Smooth muscle cell (in vitro differentiated cells): Measurements from ENCODE around the gene AK2. TPM values are rescaled to one million over a fixed set of nuclear protein-coding genes. Genes with fewer than 3 reads are reported as not detected.

Experiments used
- DNase-seq: peaks from one replicate; lab custom pipeline; 2025; ENCODE audit not compliant: unreplicated experiment; lab: John Stamatoyannopoulos, UW
- H2AFZ ChIP-seq: fragments of 200-600 bp; sonication (generic); 2 replicates; pipeline ENCODE4 v1.6.0; 2016; ENCODE audit warnings: antibody characterized with exemption, low read depth, mild to moderate bottlenecking
- H3F3A ChIP-seq: fragments of 200-600 bp; sonication (generic); 2 replicates; pipeline ENCODE4 v1.6.0; 2017; ENCODE audit warnings: antibody characterized with exemption, low read depth
- H3K27ac ChIP-seq: fragments of 200-600 bp; sonication (generic); 2 replicates; pipeline ENCODE4 v1.5.1; 2016; ENCODE audit warnings: low read depth, mild to moderate bottlenecking
- H3K27me3 ChIP-seq: fragments of 200-600 bp; sonication (generic); 2 replicates; pipeline ENCODE4 v1.6.1; 2016; ENCODE audit warnings: low read depth, mild to moderate bottlenecking
- H3K36me3 ChIP-seq: fragments of 200-600 bp; sonication (generic); 2 replicates; pipeline ENCODE4 v1.5.1; 2016; ENCODE audit warnings: low read depth
- H3K4me1 ChIP-seq: fragments of 200-600 bp; sonication (generic); 2 replicates; pipeline ENCODE4 v1.5.1; 2016; ENCODE audit warnings: low read depth
- H3K4me2 ChIP-seq: fragments of 200-600 bp; sonication (generic); 2 replicates; pipeline ENCODE4 v1.6.0; 2016; ENCODE audit warnings: mild to moderate bottlenecking
- H3K4me3 ChIP-seq: fragments of 200-600 bp; sonication (generic); 2 replicates; pipeline ENCODE4 v1.5.1; 2016; ENCODE audit warnings: mild to moderate bottlenecking
- H3K79me2 ChIP-seq: fragments of 200-600 bp; sonication (generic); 2 replicates; pipeline ENCODE4 v1.6.0; 2016; ENCODE audit warnings: low read depth, mild to moderate bottlenecking
- H3K9ac ChIP-seq: fragments of 200-600 bp; sonication (generic); 2 replicates; pipeline ENCODE4 v1.6.0; 2016; ENCODE audit warnings: low read depth
- H3K9me3 ChIP-seq: fragments of 200-600 bp; sonication (generic); replicated peaks from 2 replicates; pipeline ENCODE4 v1.5.1; 2016; ENCODE audit warnings: low read depth
- H4K20me1 ChIP-seq: fragments of 200-600 bp; sonication (generic); 2 replicates; pipeline ENCODE4 v1.6.0; 2016; ENCODE audit warnings: low read depth
- WGBS: methylation state at CpG from one replicate; pipeline ENCODE4 v1.1.7; 2016; ENCODE audit warnings: low lambda C conversion rate; 5-methylcytosine and 5-hydroxymethylcytosine counted together
- polyA plus RNA-seq: library from polyadenylated mRNA; unstranded; fragments of >200 nt; fragmentation: Nextera tagmentation; extraction: Ambion mirVana; gene quantifications from 2 replicates; pipeline ENCODE4 v1.2.1, GENCODE V29; 2016
- total RNA-seq: library from RNA; depleted of rRNA; stranded (reverse); fragments of >200 nt; gene quantifications from 2 replicates; pipeline ENCODE4 v1.2.3, GENCODE V29; 2014
- TF ChIP-seq, protein P1 (sequence below): fragments of 200-600 bp; sonication (generic); IDR thresholded peaks from 2 replicates; pipeline ENCODE4 v1.5.1; 2017; ENCODE audit warnings: borderline replicate concordance, mild to moderate bottlenecking, antibody characterized with exemption; ENCODE audit not compliant: insufficient read depth, poor library complexity, severe bottlenecking

The AK2 gene
- 89.8 and 132 TPM in 2 replicates for total RNA-seq
- 121 and 142 TPM in 2 replicates for polyA plus RNA-seq

DNA sequence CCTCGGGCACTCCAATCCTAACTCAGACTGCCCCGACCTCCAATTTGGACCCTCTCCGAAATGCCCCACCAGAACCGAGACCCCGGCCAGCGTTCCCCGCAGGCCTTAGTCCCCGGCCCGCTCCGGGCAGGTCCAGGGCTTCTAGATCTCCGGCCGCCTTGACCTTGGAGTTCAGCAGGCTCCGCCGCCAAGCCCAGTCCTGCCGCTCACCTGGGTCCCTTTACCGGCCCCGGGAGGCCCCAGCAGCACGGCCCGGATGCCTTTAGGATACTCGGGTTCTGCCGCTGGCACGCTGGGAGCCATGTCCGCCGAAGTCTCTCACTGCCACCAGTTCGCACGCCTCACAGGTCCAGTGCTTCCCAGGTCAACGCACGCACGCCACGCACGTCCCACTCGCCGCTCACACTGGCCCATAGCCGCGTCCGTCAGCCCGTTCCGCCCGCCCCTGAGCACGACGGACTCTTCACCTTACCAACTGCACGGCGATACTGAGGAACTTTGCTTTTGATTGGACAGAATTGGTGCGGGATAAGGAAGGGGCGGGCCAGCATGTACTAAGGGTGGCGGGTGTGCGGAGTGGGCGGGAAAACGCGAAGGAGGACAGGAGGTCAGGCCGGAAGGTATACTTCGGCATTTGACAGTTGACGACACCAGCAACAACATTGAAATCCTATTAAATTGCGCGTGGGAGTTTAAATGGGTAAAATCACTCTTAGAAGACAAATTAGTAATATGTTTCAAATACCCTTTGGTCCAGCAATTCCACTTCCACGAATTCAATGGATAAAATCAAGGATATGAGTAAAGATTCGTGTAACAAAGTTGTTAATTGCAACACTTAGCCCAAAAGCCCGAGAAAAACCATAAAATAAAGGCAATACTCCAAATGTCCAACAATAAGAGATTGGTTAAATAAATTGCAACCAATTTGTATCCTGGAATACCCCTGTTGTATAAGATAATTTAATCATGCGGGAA lies at the start of gene AK2:
Gene AK2, minus strand, starts transcription at position 358 of the 978 bp plus-strand sequence. Its CDS starts 55 bp downstream, at position 303.
- Histone ChIP-seq H3F3A (no peaks in the 10 kb centered on the region), H3K4me2 (peak within 1 kb of the TSS; percentile 99), H3K9ac (peak within 1 kb of the TSS; percentile 94), H2AFZ (peak within 1 kb of the TSS; percentile 78), H4K20me1 (peaks cover 38% of the 10 kb centered on the region), H3K4me3 (peak within 1 kb of the TSS; percentile 94), H3K9me3 (no peaks in the 10 kb centered on the region), H3K4me1 (peaks cover 14% of the 10 kb centered on the region), H3K27me3 (no peaks in the 10 kb centered on the region), H3K27ac (peak within 1 kb of the TSS; percentile 73), H3K79me2 (peaks cover 48% of the 10 kb centered on the region), H3K36me3 (no peaks in the 10 kb centered on the region)
- 8% methylated on average over 59 of the region's 59 CpGs for WGBS
- DNase-seq, result peak; percentile 77
- TF ChIP-seq, protein P1, sequence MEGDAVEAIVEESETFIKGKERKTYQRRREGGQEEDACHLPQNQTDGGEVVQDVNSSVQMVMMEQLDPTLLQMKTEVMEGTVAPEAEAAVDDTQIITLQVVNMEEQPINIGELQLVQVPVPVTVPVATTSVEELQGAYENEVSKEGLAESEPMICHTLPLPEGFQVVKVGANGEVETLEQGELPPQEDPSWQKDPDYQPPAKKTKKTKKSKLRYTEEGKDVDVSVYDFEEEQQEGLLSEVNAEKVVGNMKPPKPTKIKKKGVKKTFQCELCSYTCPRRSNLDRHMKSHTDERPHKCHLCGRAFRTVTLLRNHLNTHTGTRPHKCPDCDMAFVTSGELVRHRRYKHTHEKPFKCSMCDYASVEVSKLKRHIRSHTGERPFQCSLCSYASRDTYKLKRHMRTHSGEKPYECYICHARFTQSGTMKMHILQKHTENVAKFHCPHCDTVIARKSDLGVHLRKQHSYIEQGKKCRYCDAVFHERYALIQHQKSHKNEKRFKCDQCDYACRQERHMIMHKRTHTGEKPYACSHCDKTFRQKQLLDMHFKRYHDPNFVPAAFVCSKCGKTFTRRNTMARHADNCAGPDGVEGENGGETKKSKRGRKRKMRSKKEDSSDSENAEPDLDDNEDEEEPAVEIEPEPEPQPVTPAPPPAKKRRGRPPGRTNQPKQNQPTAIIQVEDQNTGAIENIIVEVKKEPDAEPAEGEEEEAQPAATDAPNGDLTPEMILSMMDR, result no peak

DNA sequence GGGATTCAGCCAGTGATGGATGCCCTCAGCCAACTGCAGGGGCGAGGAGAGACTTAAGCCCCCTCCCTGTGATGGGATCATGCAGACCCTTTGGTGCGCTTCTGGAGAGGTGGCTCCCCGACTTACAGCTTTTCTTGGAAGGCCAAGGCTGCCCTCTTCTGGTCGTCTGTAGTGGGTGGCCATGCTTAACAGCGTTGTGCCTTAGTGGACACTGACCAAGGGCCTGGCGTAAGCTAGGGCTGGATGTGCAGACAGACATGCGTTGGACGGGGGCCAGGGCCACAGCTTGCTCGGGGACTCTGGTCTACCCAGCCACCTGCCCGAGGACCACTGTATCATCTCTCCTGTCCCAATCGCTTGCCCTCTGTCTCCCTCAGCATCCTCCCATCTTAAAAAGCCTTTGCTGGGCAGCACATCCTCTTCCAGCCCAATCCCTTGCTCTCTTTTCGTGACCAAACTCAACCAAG lies 49.7 kb upstream of the AK2 start:
- Histone ChIP-seq H3K27me3 (no peaks in the 10 kb centered on the region), H3K4me1 (peaks cover 7% of the 10 kb centered on the region), H3F3A (peaks cover 10% of the 10 kb centered on the region), H3K4me2 (no peak overlapping the region), H2AFZ (no peak overlapping the region), H3K27ac (no peak overlapping the region), H3K79me2 (no peaks in the 10 kb centered on the region), H3K9ac (no peak overlapping the region), H3K4me3 (no peak overlapping the region), H3K36me3 (no peaks in the 10 kb centered on the region), H4K20me1 (peaks cover 33% of the 10 kb centered on the region), H3K9me3 (no peaks in the 10 kb centered on the region)
- DNase-seq, result peak; percentile 9
- WGBS, result 38% methylated on average over 12 of the region's 12 CpGs
- TF ChIP-seq, protein P1, result peak; percentile 60

DNA sequence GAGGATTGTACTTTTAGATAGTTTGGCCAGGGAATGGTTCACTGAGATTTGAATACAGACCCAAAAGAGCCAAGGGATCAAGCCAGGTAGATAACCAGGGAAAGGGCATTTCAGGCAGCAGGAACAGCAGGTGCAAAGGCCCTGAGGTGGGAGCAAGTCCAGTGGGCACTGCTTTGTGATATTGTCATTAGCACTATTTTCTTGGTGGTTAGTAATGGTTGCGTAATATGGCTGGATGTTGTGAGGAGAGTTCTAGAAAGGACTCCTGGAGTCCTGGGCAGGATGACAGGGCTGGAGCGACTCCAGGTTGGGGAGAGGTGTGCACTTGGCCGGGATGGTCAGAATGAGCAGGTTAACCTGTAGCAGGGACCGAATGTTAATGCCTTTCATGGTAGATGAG lies 48.6 kb upstream of the AK2 start:
- Histone ChIP-seq H3K36me3 (no peaks in the 10 kb centered on the region), H4K20me1 (peaks cover 33% of the 10 kb centered on the region), H3K4me2 (no peak overlapping the region), H3K79me2 (no peaks in the 10 kb centered on the region), H2AFZ (no peak overlapping the region), H3K9ac (no peak overlapping the region), H3K27me3 (no peaks in the 10 kb centered on the region), H3K27ac (no peak overlapping the region), H3K9me3 (no peaks in the 10 kb centered on the region), H3F3A (peaks cover 10% of the 10 kb centered on the region), H3K4me1 (peaks cover 10% of the 10 kb centered on the region), H3K4me3 (no peak overlapping the region)
- DNase-seq, result no peak
- TF ChIP-seq, protein P1, result no peak
- 99% methylated on average over 4 of the region's 4 CpGs for WGBS
